HFFc6 (cell line): Measurements from ENCODE around the gene PRPF18. TPM values are rescaled to one million over a fixed set of nuclear protein-coding genes. Genes with fewer than 3 reads are reported as not detected.
A peak's percentile ranks its signal among the peaks of the same experiment; 100 is the strongest.

Source experiments
- DNase-seq: peaks from one replicate; pipeline ENCODE4 v3.0.0-alpha.2; 2018
- H3K27ac Mint-ChIP-seq: 2 replicates; pipeline ENCODE4 v1.8.0; 2020; ENCODE audit warnings: mild to moderate bottlenecking, mixed read lengths
- H3K27me3 Mint-ChIP-seq: 2 replicates; pipeline ENCODE4 v1.8.0; 2021; ENCODE audit warnings: mild to moderate bottlenecking, moderate library complexity, mixed read lengths; ENCODE audit not compliant: insufficient read depth
- H3K36me3 Mint-ChIP-seq: 2 replicates; pipeline ENCODE4 v1.8.0; 2021; ENCODE audit warnings: low read depth, mixed read lengths
- H3K4me1 Mint-ChIP-seq: 2 replicates; pipeline ENCODE4 v1.8.0; 2020; ENCODE audit warnings: low read depth, mixed read lengths
- H3K4me3 Mint-ChIP-seq: 2 replicates; pipeline ENCODE4 v1.8.0; 2020; ENCODE audit warnings: mild to moderate bottlenecking, moderate library complexity, mixed read lengths
- H3K9me3 Mint-ChIP-seq: 2 replicates; pipeline ENCODE4 v1.8.0; 2020; ENCODE audit warnings: mild to moderate bottlenecking, mixed read lengths
- total RNA-seq, 6 experiments: library from RNA; stranded (reverse); fragmentation: NEBNext Ultra II Directional; extraction: Animal tissue kit (Norgen Biotek cat#: 25700); gene quantifications; 2 replicates in 1 of 6; 3 replicates in 5 of 6; pipeline ENCODE4 v1.2.3, GENCODE V29; 2021
- TF ChIP-seq, protein P1 (sequence below): fragments of 200-600 bp; sonication (generic); IDR thresholded peaks from 2 replicates; pipeline ENCODE4 v1.5.0; 2021; ENCODE audit warnings: antibody characterized with exemption, mild to moderate bottlenecking

Gene PRPF18
- total RNA-seq, 6 experiments from 2014 or later = 21.9 to 24.8 (median 23.0) TPM

DNA sequence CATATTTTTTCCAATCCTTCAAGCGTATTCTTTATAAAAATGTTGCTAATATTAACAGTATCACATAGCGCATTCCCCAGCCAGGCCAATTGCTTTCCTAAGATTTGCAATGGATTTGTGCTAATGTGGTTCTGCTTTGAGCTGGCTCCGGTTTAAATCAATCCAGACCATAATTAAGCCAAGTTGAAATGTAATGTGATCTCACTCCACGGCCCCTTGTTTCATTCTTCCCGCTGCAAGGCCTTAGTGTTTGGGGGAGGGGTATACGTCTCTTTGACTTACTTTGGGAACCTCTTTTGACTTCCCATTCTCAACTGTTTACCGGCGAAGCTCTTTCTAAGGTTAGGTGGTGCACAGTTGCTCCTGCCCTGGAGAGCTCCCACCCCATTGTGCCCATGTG is 86.4 kb downstream of the PRPF18 start:
- peak overlapping the region; percentile 48 for H3K27ac Mint-ChIP-seq
- H3K36me3 Mint-ChIP-seq = peaks cover 71% of the 10 kb centered on the region

DNA sequence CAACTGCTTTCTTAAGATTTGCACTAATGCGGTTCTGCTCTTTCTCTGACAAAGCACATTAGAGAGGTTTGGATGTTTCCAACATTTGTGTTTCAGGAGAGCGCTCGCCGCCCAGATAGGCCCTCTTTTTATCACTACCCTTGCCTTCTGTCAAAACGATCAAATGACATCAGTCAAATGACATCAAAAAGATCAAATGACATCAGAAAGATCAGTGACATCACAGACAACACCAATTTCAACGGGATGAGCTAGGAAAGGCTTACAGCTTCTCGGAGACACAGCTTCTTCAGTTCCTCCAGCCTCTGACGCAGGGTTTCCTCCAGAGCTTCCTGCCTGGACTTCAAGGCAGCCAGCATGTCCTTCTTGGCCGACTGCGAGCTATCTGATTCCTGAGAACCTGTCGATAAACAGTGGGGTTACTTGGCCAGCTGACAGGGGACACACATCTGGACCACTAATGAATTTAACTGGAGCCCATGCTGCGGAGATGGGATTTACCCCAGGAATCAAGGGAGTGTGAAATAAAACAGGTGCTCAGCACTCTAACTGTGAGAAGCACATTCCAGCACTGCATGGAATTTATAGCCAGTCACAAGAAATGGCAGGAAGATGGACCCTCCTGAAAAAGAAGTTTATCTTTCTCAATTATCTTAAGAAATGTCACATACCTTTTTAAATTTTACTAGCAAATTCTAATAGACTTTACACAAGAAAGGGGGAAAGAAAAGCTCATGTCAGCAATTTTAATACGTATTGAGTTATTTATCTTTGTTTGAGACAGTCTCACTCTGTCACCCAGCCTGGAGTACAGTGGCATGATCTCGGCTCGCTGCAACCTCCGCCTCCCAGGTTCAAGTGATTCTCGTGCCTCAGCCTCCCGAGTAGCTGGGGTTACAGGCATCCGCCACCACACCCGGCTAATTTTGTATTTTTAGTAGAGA is 88.2 kb downstream of the PRPF18 start:
- peaks cover 64% of the 10 kb centered on the region for H3K36me3 Mint-ChIP-seq
- peaks cover 5% of the 10 kb centered on the region; the same call in 1 of the 2 replicates for H3K4me1 Mint-ChIP-seq
- H3K4me3 Mint-ChIP-seq = no peak overlapping the region
- peaks cover 10% of the 10 kb centered on the region for H3K27me3 Mint-ChIP-seq
- peak overlapping the region; percentile 29 for H3K27ac Mint-ChIP-seq
- no peak for DNase-seq
- H3K9me3 Mint-ChIP-seq = no peaks in the 10 kb centered on the region
- TF ChIP-seq, protein P1, sequence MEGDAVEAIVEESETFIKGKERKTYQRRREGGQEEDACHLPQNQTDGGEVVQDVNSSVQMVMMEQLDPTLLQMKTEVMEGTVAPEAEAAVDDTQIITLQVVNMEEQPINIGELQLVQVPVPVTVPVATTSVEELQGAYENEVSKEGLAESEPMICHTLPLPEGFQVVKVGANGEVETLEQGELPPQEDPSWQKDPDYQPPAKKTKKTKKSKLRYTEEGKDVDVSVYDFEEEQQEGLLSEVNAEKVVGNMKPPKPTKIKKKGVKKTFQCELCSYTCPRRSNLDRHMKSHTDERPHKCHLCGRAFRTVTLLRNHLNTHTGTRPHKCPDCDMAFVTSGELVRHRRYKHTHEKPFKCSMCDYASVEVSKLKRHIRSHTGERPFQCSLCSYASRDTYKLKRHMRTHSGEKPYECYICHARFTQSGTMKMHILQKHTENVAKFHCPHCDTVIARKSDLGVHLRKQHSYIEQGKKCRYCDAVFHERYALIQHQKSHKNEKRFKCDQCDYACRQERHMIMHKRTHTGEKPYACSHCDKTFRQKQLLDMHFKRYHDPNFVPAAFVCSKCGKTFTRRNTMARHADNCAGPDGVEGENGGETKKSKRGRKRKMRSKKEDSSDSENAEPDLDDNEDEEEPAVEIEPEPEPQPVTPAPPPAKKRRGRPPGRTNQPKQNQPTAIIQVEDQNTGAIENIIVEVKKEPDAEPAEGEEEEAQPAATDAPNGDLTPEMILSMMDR = no peak

More for the DNA sequence above, 86.4 kb downstream of the PRPF18 start:
- TF ChIP-seq, protein P1 = no peak
- H3K9me3 Mint-ChIP-seq = no peaks in the 10 kb centered on the region
- H3K4me3 Mint-ChIP-seq = no peak overlapping the region
- peaks cover 10% of the 10 kb centered on the region; the same call in 1 of the 2 replicates for H3K4me1 Mint-ChIP-seq
- no peak for DNase-seq
- H3K27me3 Mint-ChIP-seq = peaks cover 7% of the 10 kb centered on the region

- H3K36me3 Mint-ChIP-seq = peaks cover 61% of the 10 kb centered on the region
- TF ChIP-seq, protein P1 = no peak
- no peak for DNase-seq
- no peak overlapping the region for H3K27ac Mint-ChIP-seq
- peaks cover 12% of the 10 kb centered on the region for H3K4me1 Mint-ChIP-seq
- no peaks in the 10 kb centered on the region for H3K9me3 Mint-ChIP-seq
- H3K27me3 Mint-ChIP-seq = peaks cover 7% of the 10 kb centered on the region
- no peak overlapping the region for H3K4me3 Mint-ChIP-seq
These were observed 91.5 kb downstream of the PRPF18 start for GRCh38 chr10:13678101-13678843.

Other genes with a start within 250 kb of the PRPF18 start
- 10 to 100 TPM; 34.1 to 49.3 (median 40.5) TPM for gene SEPHS1, start 238.7 kb upstream of the PRPF18 start, total RNA-seq
- gene BEND7, start 58.0 kb upstream of the PRPF18 start, total RNA-seq = 1 to 10 TPM in 2 of 6 experiments, under 1 TPM in 4; 0.14 to 2.0 (median 0.49) TPM